GM21737 (cell line): ENCODE data around the gene SEMA3C.

Experiments used
- ATAC-seq: cut with Tn5 transposase; IDR thresholded peaks from one replicate; pipeline ENCODE4 v1.9.1; 2021; ENCODE audit warnings: mild to moderate bottlenecking, moderate library complexity; ENCODE audit not compliant: unreplicated experiment

Gene SEMA3C

DNA sequence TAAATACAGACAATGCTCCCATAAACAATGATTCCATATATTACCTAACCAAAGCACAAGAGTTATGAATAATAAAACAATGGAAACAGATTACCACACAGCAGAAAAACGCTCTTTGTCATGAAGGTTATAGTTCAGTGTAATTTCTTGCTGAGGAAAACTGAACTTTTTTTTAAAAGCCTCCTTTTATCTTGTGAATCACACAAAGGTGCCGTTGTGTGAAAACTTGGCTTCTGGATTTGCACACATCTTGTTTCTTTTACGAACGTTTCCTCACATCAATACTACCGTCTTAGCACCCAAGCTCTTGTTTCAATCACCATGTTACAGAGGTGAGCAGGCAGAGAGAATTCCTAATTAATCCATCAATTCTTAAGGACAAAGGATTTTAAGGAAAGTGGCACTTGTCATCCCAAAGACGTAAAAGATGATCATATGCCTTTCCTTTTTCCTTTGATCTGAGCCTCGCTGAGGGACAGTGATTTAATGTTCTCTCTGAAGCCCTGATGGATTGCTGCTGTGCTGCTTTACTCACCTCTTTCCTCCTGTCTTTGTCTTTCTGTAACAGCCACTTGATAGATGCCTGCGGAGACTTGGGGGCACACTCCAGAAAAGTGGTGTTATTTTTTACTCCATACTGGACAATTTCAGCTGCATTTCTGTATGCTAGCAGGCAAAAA is 170.3 kb downstream of the SEMA3C start:
- no peak for ATAC-seq

DNA sequence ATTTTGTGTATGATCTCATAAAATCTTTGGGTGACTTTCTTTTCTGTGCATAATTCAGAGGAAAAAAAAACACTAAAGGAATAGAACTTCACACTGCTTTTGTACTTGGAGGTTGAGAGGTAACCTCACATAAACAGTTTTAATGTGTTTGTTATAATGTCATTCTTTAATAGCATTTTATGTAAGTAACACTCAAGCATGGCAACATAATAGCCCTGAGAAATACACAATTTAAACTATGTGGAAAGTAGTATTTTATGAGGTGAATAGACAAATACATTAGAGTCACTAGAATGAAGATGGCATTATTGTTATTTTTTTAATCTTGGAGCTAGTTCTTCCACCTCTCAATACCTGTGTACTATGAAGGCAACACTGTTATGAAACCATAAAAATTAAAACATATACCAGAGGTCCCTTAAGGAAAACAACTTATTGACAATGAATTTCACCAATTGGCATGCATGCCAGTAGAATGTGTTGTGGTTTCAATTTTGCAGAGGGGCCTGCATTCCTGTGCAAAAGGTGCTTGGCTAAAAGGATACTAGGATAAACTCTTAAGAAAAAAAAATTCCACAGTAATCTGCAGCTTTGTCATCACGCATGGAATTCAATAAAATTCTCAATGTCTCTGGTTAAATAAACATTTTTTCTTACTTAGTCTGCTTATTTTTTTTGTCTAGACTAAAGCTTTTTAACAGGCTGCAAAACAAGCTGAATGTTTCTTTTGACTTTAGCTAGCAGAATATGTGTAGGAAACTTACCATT is 177.9 kb downstream of the SEMA3C start:
- ATAC-seq: no peak

DNA sequence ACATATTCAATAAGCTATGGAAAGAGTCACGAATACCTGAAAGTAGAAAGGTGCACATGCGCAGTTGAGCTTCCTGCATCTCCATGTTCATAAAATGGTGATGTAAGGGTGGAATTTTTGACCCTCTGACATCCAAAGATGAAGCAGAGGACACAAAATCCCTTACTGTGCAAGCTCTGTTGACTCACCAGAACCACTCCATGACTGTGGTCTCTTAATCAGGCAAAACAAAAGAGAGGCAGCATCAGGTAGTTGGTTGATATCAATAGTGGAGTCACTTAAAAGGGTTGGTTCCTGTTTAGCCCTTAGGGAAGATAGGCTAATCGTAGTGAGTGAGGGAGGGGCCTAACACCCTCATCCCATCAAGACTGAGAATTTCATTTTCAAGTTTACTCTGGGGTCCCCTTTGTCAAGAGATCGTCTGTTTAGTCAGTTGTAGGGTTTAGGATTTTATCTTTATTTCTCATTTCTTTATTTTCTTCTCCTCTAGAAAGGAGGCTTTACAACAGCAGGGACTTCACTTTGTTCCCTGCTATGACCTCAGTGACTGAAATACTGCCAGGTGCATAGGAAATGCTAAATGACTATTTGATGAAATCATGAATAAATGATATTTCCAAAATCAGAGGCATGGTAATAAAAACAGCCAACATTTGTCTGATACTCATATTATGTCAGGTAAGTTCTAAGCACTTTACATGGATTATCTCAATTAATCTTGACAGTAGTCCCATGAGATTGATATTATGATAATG is 182.3 kb downstream of the SEMA3C start:
- no peak for ATAC-seq

DNA sequence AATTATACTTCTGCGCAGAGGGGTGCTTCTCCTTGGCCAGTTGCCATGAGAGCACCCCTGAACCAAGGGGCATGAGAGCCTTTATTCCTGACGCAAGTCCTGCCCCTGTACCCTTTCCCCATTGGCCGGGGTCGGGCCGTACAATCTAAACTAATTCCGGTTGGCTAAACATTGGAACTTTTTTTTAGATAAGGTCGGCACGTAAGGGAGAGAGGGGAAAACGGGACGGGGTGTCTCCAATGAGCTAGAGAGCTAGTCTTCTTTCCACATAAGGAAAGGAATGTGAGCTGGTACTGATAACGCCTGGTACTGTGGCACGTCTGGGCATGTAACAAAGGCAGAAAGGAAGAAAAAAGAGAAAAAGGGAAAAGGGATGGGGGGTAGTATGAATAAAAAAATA is 183.5 kb downstream of the SEMA3C start:
- no peak for ATAC-seq

DNA sequence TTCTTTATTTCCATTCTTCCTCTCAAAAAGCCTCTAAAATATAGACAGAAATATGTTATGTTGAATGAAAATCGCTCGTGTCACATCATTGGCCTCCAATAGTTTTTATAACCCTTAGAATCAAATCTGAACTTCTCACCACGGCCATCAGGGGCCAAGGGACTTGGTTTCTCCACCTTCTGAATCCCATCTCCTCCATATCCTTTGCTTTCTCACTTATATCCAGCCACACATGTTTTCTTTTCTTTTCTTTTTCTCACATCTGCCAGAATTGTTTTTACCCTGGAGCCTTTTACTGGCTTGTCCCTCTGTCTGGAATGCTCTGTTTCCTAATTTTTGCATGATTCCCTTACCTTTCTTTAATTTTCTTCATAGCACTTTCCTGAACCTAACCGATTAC is 184.8 kb downstream of the SEMA3C start:
- ATAC-seq: no peak

DNA sequence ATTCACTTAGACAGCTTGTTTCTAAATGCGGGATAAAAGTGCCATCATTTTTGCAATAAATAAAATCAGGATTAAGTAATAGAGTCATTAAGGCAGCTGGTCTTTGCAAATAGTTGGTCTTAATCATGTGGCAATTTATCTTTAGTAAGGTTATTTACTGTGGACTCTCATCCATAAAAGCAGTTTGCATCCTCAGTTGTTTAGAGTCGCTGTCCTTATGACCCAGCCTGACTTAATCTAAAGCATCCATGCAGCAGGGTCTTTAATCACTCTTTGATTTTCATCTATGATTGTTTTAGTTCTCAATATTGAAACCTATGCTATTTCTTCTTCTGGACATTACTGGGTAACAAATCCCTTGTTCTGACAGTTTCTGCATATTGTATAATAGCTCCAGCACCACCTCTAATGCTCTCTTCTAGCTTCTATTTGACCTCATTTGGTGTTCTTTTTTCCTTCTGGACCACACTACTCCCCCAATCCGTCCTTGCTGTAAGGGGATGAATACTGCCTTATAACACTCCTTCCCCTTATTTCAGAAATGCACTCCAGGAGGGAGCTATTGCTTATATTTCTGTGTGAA is 185.4 kb downstream of the SEMA3C start:
- ATAC-seq: no peak

DNA sequence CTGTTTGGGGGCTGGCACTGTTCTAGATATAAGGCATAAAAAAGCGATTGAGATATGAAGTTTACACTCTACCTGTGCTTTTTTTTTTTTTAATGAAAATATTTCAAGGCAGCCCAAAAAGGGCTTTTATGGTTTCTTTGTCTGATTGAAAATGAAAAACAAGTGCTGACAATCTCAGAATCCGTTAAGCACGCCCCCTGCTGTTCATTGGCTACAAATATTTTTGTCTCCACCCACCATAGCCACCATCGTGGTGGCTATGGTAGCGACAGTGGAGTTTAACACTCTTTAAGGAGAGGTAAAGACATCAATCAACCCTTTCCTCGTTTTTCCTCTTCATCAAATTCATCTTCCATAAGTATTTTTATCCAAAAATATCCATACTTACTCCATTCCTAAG is 186.2 kb downstream of the SEMA3C start:
- no peak for ATAC-seq

DNA sequence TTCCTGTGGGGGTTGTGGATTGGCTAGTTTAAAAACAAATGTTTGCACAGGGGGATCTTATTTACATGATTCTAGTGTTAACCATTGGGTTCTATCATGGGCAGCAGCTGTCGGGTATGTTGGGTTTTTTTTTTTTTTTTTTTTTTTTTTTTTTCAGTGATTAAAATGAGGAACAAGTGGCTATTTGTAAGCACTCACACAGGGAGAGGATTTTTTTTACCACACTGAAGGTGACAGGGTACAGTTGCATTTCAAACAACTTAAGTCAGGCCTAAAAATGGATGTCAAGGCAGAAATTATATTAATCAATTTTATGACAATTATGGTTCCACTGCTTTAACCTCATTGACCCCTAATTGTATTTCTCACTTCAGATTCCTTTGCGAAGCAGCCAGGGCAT is 187.6 kb downstream of the SEMA3C start:
- no peak for ATAC-seq

DNA sequence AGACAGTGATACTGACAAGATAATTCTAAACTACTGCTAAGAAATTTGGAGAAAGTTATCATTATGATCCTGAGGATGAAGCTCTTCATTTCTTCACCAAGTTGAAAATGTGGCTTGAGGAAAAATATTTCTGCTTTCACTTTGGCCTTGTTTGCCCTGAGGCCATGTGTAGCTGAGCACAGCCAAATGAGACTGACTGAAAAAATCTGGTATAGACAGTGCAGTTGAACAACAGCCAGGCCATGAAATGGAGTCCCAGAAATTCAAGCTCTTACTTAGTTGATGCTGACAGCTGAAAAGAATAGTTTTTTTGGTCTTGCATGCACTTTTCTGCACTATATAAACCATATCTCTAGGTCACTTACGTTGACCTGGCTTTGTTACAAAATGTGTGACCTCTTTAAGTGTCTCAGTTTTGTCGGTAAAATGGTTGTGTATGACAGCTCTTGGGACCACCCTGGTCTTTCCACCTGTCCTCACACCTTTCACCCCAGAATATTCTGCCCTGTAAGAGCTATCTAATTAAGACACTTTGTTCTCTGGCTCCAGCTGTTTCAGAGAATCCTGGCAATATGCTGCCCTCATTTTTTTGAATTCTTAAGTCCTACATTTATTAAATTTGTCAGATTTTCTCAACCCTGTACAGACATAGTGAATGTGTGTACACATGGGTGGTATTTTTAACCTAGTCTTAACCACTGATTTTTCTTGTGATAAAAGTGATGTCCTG is 189.1 kb downstream of the SEMA3C start:
- ATAC-seq: no peak

DNA sequence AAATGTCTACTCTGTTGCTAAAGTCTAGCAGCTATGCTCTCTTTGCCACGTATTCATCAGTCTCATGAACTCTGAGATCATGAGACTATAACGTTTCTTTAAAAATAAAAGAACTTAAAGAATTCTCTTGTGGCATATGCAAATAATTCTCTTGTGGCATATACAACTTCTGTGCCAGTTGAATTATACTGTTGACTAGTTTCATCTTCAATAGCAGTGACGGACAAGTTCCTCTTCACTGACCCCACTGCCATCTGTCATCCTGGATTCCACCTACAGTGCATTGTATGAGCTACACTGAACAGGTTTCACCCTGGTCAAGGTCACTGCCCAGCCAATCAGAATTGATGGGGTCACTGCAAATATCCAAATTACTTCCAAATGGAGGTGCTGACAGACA is 192.2 kb downstream of the SEMA3C start:
- ATAC-seq: no peak

DNA sequence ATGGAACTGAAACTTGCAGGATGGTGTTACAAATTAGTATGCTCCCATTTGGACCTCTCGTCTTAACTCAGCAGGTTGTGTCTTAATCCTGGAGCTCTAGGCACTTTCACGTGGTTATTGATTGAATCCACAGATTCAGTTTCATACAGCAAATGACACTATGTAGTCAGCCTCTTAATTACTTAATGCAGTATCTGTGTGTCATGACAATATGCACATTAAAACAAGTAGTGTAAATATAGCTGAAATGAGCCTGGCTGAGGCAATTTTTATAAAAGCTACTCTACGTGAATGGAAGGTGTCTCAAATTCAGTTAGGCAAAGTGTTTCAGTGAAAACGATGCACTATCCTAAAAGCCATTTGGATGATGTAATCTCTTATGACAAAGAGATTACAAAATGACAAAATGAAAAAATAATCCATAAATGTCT is 193.7 kb downstream of the SEMA3C start:
- no peak for ATAC-seq

DNA sequence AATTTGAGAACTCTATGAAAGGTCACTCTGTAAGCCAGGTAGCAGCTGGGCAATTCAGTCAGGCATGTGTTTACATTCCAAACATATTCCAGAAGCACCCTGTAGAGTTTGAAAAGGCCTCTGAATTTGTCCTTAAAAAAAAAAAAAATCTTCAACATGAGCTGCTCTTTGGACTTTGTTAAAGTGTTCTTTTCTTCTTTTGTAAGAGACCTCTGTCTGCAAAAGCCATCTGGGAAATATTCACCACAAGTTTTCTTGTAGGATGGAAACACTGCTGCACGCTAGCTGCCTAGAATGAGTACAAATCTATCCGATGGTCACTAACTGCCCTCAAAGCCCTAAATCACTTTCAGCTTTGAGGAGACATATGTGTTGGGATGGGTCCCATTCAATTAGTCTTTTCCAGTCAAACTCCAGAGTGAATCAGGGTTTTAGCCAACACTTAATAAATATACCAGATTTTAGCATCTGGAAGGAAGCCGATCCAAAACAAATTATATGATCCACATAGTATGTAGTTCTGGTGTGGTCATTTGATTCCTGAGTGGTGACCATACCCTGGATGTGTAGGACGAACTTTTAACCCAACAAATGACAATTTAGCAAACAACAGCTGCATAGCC is 194.5 kb downstream of the SEMA3C start:
- ATAC-seq: no peak

DNA sequence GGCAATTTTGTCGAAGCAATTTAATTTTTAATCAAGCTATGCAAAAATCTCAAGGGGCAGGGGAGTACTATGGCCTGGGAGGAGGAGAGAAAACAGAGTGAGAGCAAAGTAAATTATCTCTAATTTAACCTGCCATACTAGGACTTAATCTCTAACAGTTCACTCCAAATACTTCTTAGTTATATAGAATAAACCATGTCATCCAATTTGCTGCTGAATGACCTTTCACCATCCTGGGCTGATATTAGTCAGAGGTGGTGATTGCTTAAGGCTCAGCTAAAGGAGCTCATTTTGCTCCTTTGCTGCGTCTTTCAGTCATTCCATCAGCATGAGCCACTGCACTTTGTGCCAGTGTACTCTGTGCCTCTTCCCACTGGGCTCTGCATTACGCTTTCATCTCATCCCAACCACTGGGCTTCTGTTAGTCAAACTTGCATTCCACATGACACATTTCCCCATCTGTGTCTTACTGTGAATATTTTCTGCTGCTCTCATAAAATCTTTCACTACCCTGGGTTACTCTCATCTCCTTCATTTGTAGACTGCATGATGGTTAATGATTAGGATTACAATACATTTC is 196.1 kb downstream of the SEMA3C start:
- no peak for ATAC-seq

DNA sequence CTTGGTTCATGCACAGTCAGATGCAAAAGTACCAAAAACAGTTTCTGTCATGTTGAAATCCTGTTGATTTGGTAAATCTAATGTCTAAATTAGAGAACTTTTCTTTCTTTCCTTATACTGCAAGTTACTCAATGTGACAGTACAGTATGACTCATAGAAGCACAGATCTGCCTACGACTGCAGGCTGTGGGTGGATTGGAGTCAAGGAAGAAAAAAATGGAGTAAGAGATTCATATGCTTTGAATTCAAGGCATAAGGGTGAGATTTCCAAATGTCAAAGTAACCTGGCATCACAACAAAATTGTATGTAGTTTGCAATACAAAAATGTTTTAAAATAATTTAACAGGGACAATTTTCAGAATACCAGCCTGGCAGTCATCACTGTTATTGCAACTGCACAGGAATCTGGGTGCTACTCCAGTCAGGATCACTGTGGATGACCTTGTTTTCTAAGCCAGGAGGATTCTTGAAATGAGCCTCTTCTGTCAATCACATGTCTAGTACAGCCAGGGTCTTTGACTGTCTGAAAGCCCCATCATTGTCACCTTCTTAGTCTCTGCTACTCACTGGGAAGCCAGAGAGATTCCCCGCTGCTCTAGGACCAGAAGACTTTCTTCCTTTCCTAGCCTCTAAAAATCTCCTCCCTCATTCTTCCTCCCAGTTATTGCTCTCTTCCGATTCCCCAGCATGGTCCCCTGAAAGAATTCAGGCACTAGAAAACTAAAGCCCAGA is 196.8 kb downstream of the SEMA3C start:
- no peak for ATAC-seq

DNA sequence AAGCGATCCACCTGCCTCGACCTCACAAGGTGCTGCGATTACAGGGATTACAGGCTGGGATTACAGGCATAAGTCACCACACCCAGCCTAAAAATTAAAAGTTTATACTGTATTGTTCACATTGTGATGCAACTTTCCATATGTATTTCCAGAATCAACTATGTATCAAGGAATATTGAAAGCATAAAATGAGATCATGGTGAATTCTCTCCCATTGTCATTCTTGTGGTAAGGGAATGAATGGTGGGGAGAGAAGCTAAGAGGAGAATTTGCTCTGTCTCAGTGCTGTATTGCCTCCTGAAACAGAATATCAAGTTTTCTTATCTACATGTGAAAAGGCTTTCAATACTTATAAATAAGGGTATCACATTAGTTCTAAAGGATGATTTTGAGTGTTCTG is 198.7 kb downstream of the SEMA3C start:
- ATAC-seq: no peak

DNA sequence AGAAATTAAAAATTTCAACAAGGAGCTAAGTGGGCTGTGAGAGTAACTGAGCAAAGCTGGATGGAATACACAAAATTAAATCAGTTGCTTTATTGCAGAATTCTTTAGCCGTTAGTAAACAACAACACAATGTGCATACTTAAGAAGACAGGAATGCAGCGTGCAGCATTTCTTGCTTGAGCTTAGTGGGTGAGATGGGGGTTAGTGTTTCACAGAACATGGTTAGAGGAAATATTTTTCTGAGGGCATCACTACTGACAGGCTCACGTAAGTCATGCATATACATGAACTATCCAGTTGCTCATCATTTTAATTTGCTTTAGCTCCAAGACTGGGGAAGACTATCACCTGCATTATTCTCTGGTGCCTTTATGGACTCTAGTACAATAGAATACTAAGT is 199.6 kb downstream of the SEMA3C start:
- ATAC-seq: no peak

DNA sequence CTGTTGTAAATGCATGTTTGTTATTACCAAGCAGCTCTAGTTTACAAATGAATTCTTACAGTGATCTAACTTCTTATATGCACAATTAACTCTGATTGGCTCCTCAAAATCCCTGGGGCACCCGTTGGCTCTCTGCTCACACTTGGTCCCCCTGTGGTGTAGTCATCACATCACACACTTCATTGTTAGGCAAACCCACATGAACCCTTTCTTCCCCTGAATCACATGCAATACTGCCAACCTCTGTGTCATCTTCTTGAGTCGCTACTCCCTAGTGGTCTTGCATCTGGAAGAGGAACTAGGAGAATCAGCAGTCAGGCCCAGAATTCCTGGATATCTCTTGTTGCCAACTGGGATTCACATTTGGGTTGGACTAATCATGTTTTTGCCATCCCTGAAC is 207.3 kb downstream of the SEMA3C start:
- no peak for ATAC-seq

DNA sequence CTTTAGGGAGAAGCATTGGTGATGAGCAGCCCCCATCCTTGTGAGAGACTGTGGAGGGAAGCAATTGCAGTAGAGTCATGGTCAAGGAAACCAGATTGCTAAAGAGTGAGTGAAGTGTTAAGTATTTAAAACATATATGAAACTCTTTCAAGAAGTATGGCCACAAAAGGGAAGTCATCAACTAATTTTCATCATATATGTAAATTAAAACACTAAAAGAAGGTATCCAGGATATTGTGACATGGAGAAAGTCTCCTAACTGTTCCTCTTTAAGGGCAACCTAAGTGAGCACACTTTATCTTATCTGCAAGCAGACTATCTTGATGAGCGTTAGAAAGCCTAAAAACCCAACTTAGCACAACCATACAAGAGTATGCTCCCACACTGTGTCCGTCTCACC is 210.7 kb downstream of the SEMA3C start:
- no peak for ATAC-seq

DNA sequence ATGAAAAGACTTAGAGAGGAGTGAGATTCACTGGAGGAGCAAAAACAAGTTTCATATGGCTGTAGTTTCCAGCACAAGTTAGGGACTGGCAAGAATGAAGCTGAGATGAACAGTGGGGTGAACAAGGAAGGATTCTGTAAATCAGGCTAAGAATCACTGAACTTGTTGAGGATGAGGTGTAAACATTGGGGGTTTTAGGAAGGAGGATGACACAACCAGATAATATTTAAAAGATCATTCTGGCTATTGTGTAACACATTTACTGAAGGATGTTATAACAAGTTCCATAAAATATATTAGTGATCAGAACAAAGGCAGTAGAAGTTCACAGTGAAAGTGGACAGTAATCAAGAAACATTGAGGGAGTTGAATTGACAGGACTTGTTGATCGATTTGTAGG is 211.5 kb downstream of the SEMA3C start:
- ATAC-seq: no peak
